Lower leg skin (tissue), 3 donors: ENCODE results near the gene ZSCAN16.

Experiments used
- CTCF ChIP-seq, 3 donors: fragments of 450-650 bp; IDR thresholded peaks; one replicate each; pipeline ENCODE4 v1.5.1; 2016; ENCODE audit warnings: antibody characterized with exemption in 3 of 3, mild to moderate bottlenecking in 3 of 3, moderate library complexity in 2 of 3
- POLR2A ChIP-seq, 2 donors: fragments of 450-650 bp; IDR thresholded peaks; one replicate each; pipeline ENCODE4 v1.6.1; 2016 to 2017; ENCODE audit warnings: antibody characterized with exemption in 2 of 2, mild to moderate bottlenecking in 1 of 2, moderate library complexity in 1 of 2

- no peak for TF ChIP-seq CTCF (IDR thresholded peaks at IDR 0.05)
- TF ChIP-seq POLR2A (IDR thresholded peaks at IDR 0.05): no peak
These were observed 11.0 kb downstream of the ZSCAN16 start for GRCh38 chr6:28135393-28135792.
